ENCODE results near the gene PFAS.
A peak's percentile ranks its signal among the peaks of the same experiment; 100 is the strongest.

PFAS gene

GRCh38 chr17:8267480-8268147 is 18.5 kb downstream of the PFAS start:
- DNase-seq (ENCODE audit: low read depth in 3 of 3, low spot score in 1 of 3): no peak

- DNase-seq (ENCODE audit: low read depth in 3 of 3, low spot score in 1 of 3): no peak
Observed at GRCh38 chr17:8268550-8269298, 19.6 kb downstream of the PFAS start.

- DNase-seq (ENCODE audit: low read depth in 3 of 3, low spot score in 1 of 3): no peak
Observed at GRCh38 chr17:8272421-8272820, 23.3 kb downstream of the PFAS start.

GRCh38 chr17:8273884-8274444 is 24.9 kb downstream of the PFAS start:
- no peak for DNase-seq (ENCODE audit: low read depth in 3 of 3, low spot score in 1 of 3)

- DNase-seq (ENCODE audit: low read depth in 3 of 3, low spot score in 1 of 3): no peak
Observed at GRCh38 chr17:8274816-8275215, 25.7 kb downstream of the PFAS start.

- DNase-seq (ENCODE audit: low read depth in 3 of 3, low spot score in 1 of 3): no peak
Observed at GRCh38 chr17:8275421-8276290, 26.6 kb downstream of the PFAS start.

- no peak for DNase-seq (ENCODE audit: low read depth in 3 of 3, low spot score in 1 of 3)
Observed at GRCh38 chr17:8277317-8277716, 28.2 kb downstream of the PFAS start.

- DNase-seq (ENCODE audit: low read depth in 3 of 3, low spot score in 1 of 3): no peak
Observed at GRCh38 chr17:8282345-8282744, 33.3 kb downstream of the PFAS start.

GRCh38 chr17:8283356-8283755 is 34.3 kb downstream of the PFAS start:
- no peak for DNase-seq (ENCODE audit: low read depth in 3 of 3, low spot score in 1 of 3)

- DNase-seq (ENCODE audit: low read depth in 3 of 3, low spot score in 1 of 3): no peak
Observed at GRCh38 chr17:8284126-8284525, 35.0 kb downstream of the PFAS start.

- DNase-seq (ENCODE audit: low read depth in 3 of 3, low spot score in 1 of 3): no peak
Observed at GRCh38 chr17:8285270-8286181, 36.4 kb downstream of the PFAS start.

- DNase-seq (ENCODE audit: low read depth in 3 of 3, low spot score in 1 of 3): no peak
Observed at GRCh38 chr17:8287651-8288335, 38.7 kb downstream of the PFAS start.

- peak; percentile 35 to 69 (median 45) for DNase-seq (ENCODE audit: low read depth in 3 of 3, low spot score in 1 of 3)
Observed at GRCh38 chr17:8288336-8289102, 39.4 kb downstream of the PFAS start, which contains the start of gene RANGRF. TSS of gene RANGRF (plus strand) at chr17:8288670. CDS start at chr17:8288789, 119 bp downstream.

GRCh38 chr17:8289103-8289397 is 40.0 kb downstream of the PFAS start:
- DNase-seq (ENCODE audit: low read depth in 3 of 3, low spot score in 1 of 3): no peak

- no peak for DNase-seq (ENCODE audit: low read depth in 3 of 3, low spot score in 1 of 3)
Observed at GRCh38 chr17:8290043-8290442, 41.0 kb downstream of the PFAS start.

- DNase-seq (ENCODE audit: low read depth in 3 of 3, low spot score in 1 of 3): no peak
Observed at GRCh38 chr17:8292639-8293395, 43.7 kb downstream of the PFAS start.

GRCh38 chr17:8294361-8294760 is 45.3 kb downstream of the PFAS start:
- no peak for DNase-seq (ENCODE audit: low read depth in 3 of 3, low spot score in 1 of 3)

GRCh38 chr17:8294814-8295316 is 45.8 kb downstream of the PFAS start:
- DNase-seq (ENCODE audit: low read depth in 3 of 3, low spot score in 1 of 3): no peak
